Transverse colon (tissue), 4 donors: Measurements from ENCODE around the gene DAAM1.

Experiments used
- CTCF ChIP-seq, 5 experiments: fragments of 200-600 bp in 3 of 5; fragments of 450-650 bp in 2 of 5; sonication (generic) in 3 of 5; IDR thresholded peaks; 1 replicate in 2 of 5; 2 replicates in 3 of 5; pipeline ENCODE4 v1.5.1; 2016 to 2017; ENCODE audit warnings: antibody characterized with exemption in 5 of 5, inconsistent platforms in 3 of 5, mild to moderate bottlenecking in 2 of 5, moderate library complexity in 1 of 5
- EP300 ChIP-seq: sonication (generic); formaldehyde crosslinking; IDR thresholded peaks from one replicate; pipeline ENCODE4 v1.6.1; 2017; ENCODE audit warnings: antibody characterized with exemption, low read depth
- POLR2AphosphoS5 ChIP-seq, 3 donors: sonication (generic); formaldehyde crosslinking; IDR thresholded peaks; one replicate each; pipeline ENCODE4 v1.6.1; 2016; ENCODE audit warnings: antibody characterized with exemption in 3 of 3

- TF ChIP-seq CTCF (IDR thresholded peaks at IDR 0.05) (no peak), EP300 (no peak), POLR2AphosphoS5 (IDR thresholded peaks at IDR 0.05) (no peak)
Measured at GRCh38 chr14:59349258-59349701, 160.8 kb downstream of the DAAM1 start.
